ENCODE data around the gene HAND2.

The HAND2 gene

GRCh38 chr4:173536808-173537429 is 6.9 kb upstream of the HAND2 start:
- DNase-seq: no peak

GRCh38 chr4:173535957-173536356 is 5.9 kb upstream of the HAND2 start:
- DNase-seq: no peak

- DNase-seq: no peak
Measured at GRCh38 chr4:173535165-173535902, 5.3 kb upstream of the HAND2 start.

GRCh38 chr4:173534434-173534833 is 4.4 kb upstream of the HAND2 start:
- DNase-seq: no peak

- DNase-seq: no peak
Measured at GRCh38 chr4:173532725-173533511, 2.9 kb upstream of the HAND2 start.

GRCh38 chr4:173531086-173531965 is 1.3 kb upstream of the HAND2 start:
- no peak for DNase-seq

GRCh38 chr4:173530326-173531085 is 477 bp upstream of the HAND2 start:
- DNase-seq: no peak

GRCh38 chr4:173528378-173529321 is 1.4 kb downstream of the HAND2 start:
- no peak for DNase-seq

- DNase-seq: no peak
Measured at GRCh38 chr4:173527103-173527891, 2.7 kb downstream of the HAND2 start.

GRCh38 chr4:173526724-173527102 is 3.3 kb downstream of the HAND2 start:
- DNase-seq: no peak

GRCh38 chr4:173526027-173526482 is 4.0 kb downstream of the HAND2 start:
- DNase-seq: no peak

GRCh38 chr4:173525118-173526011 is 4.7 kb downstream of the HAND2 start:
- no peak for DNase-seq

- DNase-seq: no peak
Measured at GRCh38 chr4:173524218-173525117, 5.6 kb downstream of the HAND2 start.

- no peak for DNase-seq
Measured at GRCh38 chr4:173522951-173523395, 7.1 kb downstream of the HAND2 start.

- peak in 6 of 56 donors; percentile 7 to 36 (median 16) for DNase-seq
Measured at GRCh38 chr4:173522160-173522950, 7.7 kb downstream of the HAND2 start.

Data from amygdala (tissue), 56 donors.